ENCODE results near the gene MPZ. TPM values are rescaled to one million over a fixed set of nuclear protein-coding genes. Genes with fewer than 3 reads are reported as not detected.

MPZ gene
- total and polyA plus RNA-seq, 10 of the 15 experiments (the other 5 are each of a cell fraction or from before 2014, with no cell fraction given): 0.09 to 6.9 (median 4.7) TPM

- ChIA-PET RAD21 (ENCODE audit: unreplicated experiment) (interaction anchor here (1.0 to 2.1 kb wide), 3 partner anchors 10 to 131 kb away, joined by 3 to 7 read pairs (median 6); partner anchors contain the start of genes CFAP126 and TOMM40L), CTCF (interaction anchor here (1.1 to 2.5 kb wide), 7 partner anchors 8 to 66 kb away, joined by 3 to 12 read pairs (median 5); partner anchors contain the start of gene CFAP126), SMC1A (ENCODE audit: uncharacterized antibody, unreplicated experiment) (interaction anchor here (0.7 to 0.8 kb wide), 2 partner anchors 10 to 11 kb away, joined by 3 read pairs; partner anchors contain the start of gene CFAP126), POLR2A (interaction anchor here (0.7 to 1.5 kb wide), 3 partner anchors 10 to 49 kb away, joined by 3 to 4 read pairs (median 3); no protein-coding TSS in a partner anchor)
- H2AFZ ChIP-seq (ENCODE audit: control insufficient read depth, low read depth, low read length): no peak overlapping the region
- ATAC-seq: peak; percentile 65
- no peaks in the 10 kb centered on the region for H3K79me2 ChIP-seq (ENCODE audit: control insufficient read depth, insufficient read depth, low read length)
- no peak overlapping the region for H3K9ac ChIP-seq (ENCODE audit: control insufficient read depth, insufficient read depth, low read length)
- intact Hi-C loops (cut with micrococcal nuclease; ENCODE audit: unreplicated experiment): no loop called here
- H3K4me3 ChIP-seq: no peak overlapping the region
- H4K20me1 ChIP-seq (ENCODE audit: control insufficient read depth, insufficient read depth): no peaks in the 10 kb centered on the region
- H3K36me3 ChIP-seq (ENCODE audit: control insufficient read depth in 2 of 2, insufficient read depth in 2 of 2, low read length in 1 of 2): peaks cover 0 to 3% of the 10 kb centered on the region in 2 experiments; a peak in 1 of 4 replicates
- peak; percentile 31 for FAIRE-seq
- H3K4me1 ChIP-seq (ENCODE audit: control insufficient read depth, insufficient read depth, low read length): no peaks in the 10 kb centered on the region
- H3K4me2 ChIP-seq (ENCODE audit: control insufficient read depth, insufficient read depth): no peak overlapping the region
- no TSS peak for BruUV-seq (replicated peaks)
- in situ Hi-C loops (cut with MboI): no loop called here
- no peak overlapping the region for H3K27ac ChIP-seq (ENCODE audit: control insufficient read depth, insufficient read depth)
- WGBS (ENCODE audit: insufficient coverage, insufficient replicate concordance, low lambda C conversion rate, missing lambda C conversion rate): 68% methylated on average over 8 of the region's 8 CpGs
- no peaks in the 10 kb centered on the region for H3K9me3 ChIP-seq (replicated peaks; ENCODE audit: control insufficient read depth, insufficient read depth, low read length)
- no peak for DNase-seq (ENCODE audit: low read depth, low spot score)
- no peaks in the 10 kb centered on the region for H3K27me3 ChIP-seq (replicated peaks in 1 of 2; ENCODE audit: control insufficient read depth in 2 of 2, insufficient read depth in 2 of 2, low read length in 1 of 2)
- TF ChIP-seq SP1 (IDR thresholded peaks at IDR 0.05; ENCODE audit: low read depth, low read length) (no peak), IKZF2 (IDR thresholded peaks at IDR 0.05) (no peak), ZSCAN29 (IDR thresholded peaks at IDR 0.05) (no peak), LARP7 (IDR thresholded peaks at IDR 0.05) (no peak), ATF7 (IDR thresholded peaks at IDR 0.05; ENCODE audit: low read depth) (no peak), POU2F2 (IDR thresholded peaks at IDR 0.05; ENCODE audit: borderline replicate concordance, low read depth, low read length) (no peak), NRF1 (conservative IDR thresholded peaks at IDR 0.05; ENCODE audit: low read depth, low read length) (no peak), ETV6 (conservative IDR thresholded peaks at IDR 0.05 in 1 of 2, IDR thresholded peaks at IDR 0.05 in 1 of 2; ENCODE audit: borderline replicate concordance in 1 of 2, low read depth in 1 of 2) (no peak), GATAD2B (conservative IDR thresholded peaks at IDR 0.05; ENCODE audit: low read depth) (no peak), PRDM15 (CRISPR knock-in tag; IDR thresholded peaks at IDR 0.05) (no peak), NR2C1 (IDR thresholded peaks at IDR 0.05) (no peak), ZNF217 (IDR thresholded peaks at IDR 0.05) (no peak), TCF7 (IDR thresholded peaks at IDR 0.05; ENCODE audit: borderline replicate concordance) (no peak), ZNF207 (IDR thresholded peaks at IDR 0.05; ENCODE audit: borderline replicate concordance) (no peak), CEBPZ (IDR thresholded peaks at IDR 0.05; ENCODE audit: low read depth, low read length) (no peak), E2F4 (IDR thresholded peaks at IDR 0.05; ENCODE audit: low read depth, low read length) (no peak), STAT1 (conservative IDR thresholded peaks at IDR 0.05) (no peak), BCL11A (IDR thresholded peaks at IDR 0.05; ENCODE audit: low read depth, low read length) (no peak), SMAD5 (IDR thresholded peaks at IDR 0.05; ENCODE audit: low read depth) (no peak)
Measured at GRCh38 chr1:161357073-161357472, 47.3 kb upstream of the MPZ start.
